PC-9 (cell line): ENCODE results near the gene CCL24.

ENCODE experiments used
- EZH2 ChIP-seq: fragments of 200-600 bp; sonication (generic); IDR thresholded peaks from 2 replicates; pipeline ENCODE4 v1.8.0; 2017; ENCODE audit warnings: antibody characterized with exemption, low read depth
- TF ChIP-seq, protein P1 (sequence below): fragments of 200-600 bp; sonication (generic); conservative IDR thresholded peaks from 2 replicates; pipeline ENCODE4 v1.6.1; 2017; ENCODE audit warnings: mixed run types, antibody characterized with exemption, mild to moderate bottlenecking, moderate library complexity

DNA sequence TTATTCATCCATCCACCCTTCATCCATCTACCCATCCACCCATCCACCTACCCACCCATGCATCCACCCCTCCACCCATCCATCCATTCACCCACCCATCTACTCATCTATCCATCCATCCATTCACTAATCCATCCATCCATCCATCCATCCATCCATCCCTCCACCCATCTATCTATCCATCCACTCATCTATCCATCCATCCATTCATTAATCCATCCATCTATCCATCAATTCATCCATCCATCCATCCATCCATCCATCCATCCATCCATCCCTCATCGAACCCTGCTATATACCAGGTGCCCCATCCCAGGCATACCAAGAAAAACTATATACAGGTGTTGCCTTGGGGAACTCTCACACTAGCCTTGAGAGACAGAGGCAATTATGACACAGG, 7.1 kb upstream of the CCL24 start:
- TF ChIP-seq, protein P1, sequence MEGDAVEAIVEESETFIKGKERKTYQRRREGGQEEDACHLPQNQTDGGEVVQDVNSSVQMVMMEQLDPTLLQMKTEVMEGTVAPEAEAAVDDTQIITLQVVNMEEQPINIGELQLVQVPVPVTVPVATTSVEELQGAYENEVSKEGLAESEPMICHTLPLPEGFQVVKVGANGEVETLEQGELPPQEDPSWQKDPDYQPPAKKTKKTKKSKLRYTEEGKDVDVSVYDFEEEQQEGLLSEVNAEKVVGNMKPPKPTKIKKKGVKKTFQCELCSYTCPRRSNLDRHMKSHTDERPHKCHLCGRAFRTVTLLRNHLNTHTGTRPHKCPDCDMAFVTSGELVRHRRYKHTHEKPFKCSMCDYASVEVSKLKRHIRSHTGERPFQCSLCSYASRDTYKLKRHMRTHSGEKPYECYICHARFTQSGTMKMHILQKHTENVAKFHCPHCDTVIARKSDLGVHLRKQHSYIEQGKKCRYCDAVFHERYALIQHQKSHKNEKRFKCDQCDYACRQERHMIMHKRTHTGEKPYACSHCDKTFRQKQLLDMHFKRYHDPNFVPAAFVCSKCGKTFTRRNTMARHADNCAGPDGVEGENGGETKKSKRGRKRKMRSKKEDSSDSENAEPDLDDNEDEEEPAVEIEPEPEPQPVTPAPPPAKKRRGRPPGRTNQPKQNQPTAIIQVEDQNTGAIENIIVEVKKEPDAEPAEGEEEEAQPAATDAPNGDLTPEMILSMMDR = no peak
- no peak for TF ChIP-seq EZH2
